CD4-positive, alpha-beta T cell treated with Interleukin-4 for 4 hours (primary cell): ENCODE results near the gene AUH.

ENCODE experiments used
- DNase-seq: peaks from one replicate; pipeline ENCODE4 v3.0.0-alpha.2; 2020

Gene AUH

GRCh38 chr9:91333551-91333950 lies 28.2 kb downstream of the AUH start:
- DNase-seq, result no peak

GRCh38 chr9:91332546-91333231 lies 29.0 kb downstream of the AUH start:
- DNase-seq, result no peak

GRCh38 chr9:91331849-91332248 lies 29.9 kb downstream of the AUH start:
- DNase-seq, result no peak

GRCh38 chr9:91328186-91328585 lies 33.5 kb downstream of the AUH start:
- DNase-seq, result no peak

- no peak for DNase-seq
These were observed 40.0 kb downstream of the AUH start for GRCh38 chr9:91321691-91322090.

GRCh38 chr9:91320299-91320698 lies 41.4 kb downstream of the AUH start:
- no peak for DNase-seq

- DNase-seq, result no peak
These were observed 45.6 kb downstream of the AUH start for GRCh38 chr9:91316093-91316492.

DNA sequence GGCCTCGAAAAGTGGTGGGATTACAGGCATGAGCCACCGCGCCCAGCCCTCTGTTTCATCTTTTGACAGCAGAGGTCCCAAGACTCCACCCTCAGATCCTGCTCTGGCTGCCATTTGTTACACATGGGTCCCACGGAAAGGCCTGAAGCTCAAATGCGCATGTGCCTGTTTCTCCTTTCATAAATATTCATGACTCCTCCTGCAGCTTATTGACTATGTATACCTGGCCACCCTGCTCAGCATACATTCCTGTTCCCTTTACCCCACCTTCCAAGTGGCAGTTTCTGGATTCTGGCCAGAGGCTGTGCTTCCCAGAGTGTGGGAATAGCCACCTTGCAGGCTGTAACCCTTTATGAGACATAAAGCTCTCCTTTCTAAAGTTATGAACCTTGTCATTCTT lies 46.5 kb downstream of the AUH start:
- DNase-seq, result no peak

DNA sequence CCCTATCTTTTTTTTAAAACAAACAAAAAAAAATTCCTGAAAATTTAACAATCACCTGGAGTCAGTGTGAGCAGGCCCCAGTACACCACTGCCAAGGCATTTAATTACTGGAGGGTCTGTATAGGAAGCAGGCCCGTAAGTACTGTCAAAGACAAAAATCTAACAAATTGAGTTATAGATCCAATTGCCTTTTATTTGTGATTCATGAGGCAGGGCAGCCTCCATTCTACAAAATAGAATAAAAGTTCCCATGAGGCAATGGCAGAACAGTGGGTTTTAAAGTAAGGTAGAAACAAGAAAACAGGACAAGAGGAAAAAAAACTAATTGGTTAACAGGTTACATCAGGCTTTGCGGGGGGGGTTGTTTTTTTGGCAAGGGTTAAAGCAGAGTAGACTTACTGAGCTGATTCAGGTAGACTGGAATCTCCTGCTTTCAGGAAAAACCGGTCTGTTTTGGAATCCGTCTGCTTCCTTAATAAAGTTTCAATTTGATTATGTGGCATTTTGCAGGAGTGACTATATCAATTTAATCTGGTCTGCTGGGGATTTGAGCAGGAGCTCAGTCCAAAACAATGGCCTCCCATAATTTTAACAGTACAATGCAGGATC lies 48.9 kb downstream of the AUH start:
- no peak for DNase-seq

DNA sequence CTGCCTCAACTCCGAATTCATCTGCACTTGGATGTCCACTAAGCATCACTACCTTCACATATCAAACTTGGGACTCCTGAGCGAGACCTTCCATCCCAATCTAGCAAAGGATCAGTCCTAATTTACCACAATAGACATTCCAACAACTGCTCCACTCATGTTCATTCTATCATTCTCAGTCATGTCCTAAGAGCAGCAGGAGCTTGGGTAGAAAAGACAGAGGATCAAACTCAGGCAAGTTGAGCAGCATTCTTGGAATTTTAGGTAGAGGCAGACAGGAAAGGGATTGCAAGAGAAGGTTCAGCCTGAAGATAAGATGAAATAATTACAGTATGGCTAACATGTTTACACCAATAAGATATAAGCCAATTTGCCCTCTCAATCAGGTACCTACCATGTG lies 51.7 kb downstream of the AUH start:
- no peak for DNase-seq

- no peak for DNase-seq
These were observed 53.5 kb downstream of the AUH start for GRCh38 chr9:91308191-91308590.

DNA sequence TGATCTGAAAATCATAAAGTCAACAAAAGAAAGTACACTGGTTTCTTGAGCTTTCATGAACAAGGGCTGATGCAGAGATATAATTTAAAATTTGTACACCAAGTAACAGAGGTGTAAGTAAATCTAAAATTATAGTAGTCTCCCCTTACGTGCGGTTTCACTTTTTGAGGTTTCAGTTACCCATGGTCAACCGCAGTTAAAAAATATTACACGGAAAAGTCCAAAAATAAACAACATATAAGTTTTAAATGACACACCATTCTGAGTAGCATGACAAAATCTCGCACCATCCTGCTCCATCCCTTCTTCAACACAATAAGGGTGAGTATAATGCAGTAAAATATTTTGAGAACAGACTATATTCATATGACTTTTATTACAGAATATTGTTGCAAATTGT lies 54.4 kb downstream of the AUH start:
- no peak for DNase-seq

- no peak for DNase-seq
These were observed 55.5 kb downstream of the AUH start for GRCh38 chr9:91306296-91306630.

DNA sequence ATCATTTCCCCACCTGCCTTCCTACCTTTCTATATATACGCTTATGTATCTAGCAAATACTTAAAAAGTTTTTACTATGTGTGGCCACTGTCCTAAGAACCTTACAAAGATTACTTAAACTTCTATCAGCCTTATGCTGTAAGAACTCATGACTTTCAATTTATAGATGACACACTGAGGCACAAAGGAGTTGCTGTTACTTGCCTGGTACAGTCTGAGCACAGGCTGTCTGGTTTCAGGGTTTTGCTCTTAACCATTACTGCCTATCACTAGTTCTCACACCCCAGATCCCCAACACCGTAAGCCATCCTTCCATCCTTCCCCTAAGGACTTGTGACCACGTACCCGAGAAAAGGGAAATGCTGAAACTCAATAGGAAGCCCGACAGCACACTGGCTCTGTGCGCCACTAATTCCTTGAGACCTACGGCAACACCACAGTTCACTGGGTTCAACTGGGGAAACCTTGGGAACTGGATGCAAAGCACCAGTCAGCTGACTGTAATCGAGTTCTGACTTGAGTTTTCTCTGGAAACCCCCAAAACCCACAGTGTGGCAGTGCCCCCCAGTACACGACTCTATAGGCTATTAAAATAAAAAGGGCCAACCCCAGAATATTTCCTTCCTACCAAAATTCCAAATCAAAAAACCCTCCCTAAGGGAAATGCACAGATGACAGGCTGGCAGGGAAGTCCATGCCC lies 56.0 kb downstream of the AUH start:
- no peak for DNase-seq

DNA sequence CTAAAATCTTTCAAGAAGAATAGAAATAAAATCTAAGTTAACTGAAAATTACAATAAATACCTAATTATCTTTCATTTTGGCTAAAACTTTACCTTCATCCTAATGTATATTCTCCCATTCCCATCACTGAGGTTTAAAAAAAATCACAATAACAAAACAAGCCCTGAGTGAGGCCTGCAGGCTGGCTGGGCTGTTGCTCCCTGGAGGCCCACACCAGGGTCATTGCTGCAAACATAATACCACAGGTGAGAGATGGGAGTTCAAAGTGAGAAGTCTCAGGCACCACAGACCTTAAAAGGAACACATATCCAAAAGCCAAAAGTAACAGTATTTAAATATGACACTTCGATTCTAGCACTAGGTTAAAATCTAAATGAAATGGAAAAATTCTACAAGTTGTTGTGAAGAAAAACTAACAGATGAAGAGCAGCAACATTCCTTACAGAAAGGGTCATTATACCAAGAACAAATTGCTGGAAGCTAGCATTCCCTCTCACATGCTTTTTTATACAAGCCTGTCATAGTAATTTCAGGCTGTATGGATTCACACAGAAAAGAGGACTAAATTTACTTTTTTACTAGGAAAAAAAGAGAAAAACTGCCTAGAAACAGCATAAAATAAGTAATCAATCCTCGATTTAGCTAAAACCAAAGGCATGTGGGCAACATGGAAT lies 57.8 kb downstream of the AUH start:
- no peak for DNase-seq

DNA sequence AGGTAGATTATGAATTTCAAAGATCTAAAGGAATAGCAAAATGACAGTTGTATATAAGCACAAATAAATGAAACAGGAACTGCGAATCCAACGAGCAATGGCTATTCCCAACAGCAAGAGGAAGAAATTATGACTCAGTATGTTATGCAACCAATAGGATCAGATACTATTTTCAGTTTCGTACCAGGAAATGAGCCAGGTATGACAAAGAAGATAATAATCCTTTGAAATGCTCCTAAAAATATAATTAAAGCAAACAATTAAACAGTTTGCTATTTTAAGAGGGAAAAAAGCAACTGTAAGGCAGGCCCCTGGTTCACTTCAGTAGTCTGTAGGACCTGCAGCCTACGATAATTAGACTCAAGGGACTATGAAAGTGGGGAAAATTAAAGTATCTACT lies 58.9 kb downstream of the AUH start:
- DNase-seq, result no peak

DNA sequence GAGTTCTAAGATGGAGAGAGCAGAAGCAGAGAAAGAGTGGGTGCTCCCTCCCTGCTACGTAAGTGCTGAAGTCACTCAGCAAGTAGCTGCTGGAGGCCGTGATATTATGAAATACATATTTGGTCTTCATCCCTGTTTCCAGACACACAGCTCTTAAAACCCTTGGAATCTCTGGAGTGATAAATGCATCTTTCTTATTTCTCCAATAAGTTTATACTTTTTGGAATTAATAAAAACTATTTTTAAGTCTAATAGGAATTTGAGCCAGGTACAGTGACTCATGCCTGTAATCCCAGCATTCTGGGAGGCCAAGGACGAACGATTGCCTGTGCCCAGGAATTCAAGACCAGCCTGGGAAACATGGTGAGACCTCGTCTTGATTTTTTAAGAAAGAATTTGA lies 60.6 kb downstream of the AUH start:
- DNase-seq, result no peak

- DNase-seq, result no peak
These were observed 63.4 kb downstream of the AUH start for GRCh38 chr9:91298311-91298710.

- no peak for DNase-seq
These were observed 64.4 kb downstream of the AUH start for GRCh38 chr9:91297306-91297705.

GRCh38 chr9:91296354-91296753 lies 65.4 kb downstream of the AUH start:
- no peak for DNase-seq

DNA sequence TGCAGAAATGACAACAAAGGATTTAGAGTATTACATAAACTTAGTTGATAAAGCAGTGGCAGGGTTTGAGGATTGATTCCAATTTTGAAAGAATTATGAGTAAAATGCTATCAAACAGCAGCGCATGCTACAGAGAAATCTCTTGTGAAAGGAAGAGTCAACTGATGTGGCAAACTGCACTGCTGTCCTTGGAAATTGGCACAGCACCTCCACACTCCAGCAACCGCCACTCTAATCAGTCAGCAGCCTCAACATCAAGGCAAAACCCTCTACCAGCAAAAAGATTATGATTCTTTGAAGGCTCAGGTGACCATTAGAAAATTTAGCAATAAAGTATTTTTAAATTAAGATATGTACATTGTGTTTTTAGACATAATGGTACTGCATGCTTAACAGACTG lies 66.4 kb downstream of the AUH start:
- no peak for DNase-seq

- no peak for DNase-seq
These were observed 69.9 kb downstream of the AUH start for GRCh38 chr9:91291866-91292265.

GRCh38 chr9:91289244-91289643 lies 72.5 kb downstream of the AUH start:
- no peak for DNase-seq

DNA sequence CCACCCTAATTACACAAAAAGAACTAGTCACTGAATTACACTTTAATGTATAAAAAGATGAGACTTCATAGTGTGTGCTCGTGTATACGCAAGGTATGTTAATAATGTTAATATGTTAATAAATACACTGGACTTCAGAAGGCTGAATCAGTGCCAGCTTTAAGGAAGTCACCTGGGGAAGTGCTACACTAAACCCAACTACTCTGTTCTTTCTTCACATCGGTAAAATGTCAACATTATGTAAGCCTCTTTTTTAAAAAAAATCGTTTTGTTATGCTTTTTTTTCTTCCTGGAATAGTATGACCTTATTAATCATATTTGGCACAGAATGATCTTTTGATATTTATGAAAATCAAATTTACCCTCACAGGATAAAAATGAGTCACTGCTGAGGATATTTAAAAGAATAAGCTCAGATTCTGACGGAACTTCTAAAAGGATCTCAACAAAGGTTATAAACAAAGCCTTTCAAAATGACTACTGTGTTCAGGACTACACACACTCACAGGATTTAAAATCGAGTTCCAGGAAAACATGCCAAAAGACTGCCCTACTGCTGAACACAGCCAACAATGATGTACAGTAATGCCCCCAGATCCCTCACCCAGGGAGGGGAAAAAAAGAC lies 75.9 kb downstream of the AUH start:
- DNase-seq, result no peak
